ENCODE measurements around the gene TTC12.

- TF ChIP-seq, protein P1, sequence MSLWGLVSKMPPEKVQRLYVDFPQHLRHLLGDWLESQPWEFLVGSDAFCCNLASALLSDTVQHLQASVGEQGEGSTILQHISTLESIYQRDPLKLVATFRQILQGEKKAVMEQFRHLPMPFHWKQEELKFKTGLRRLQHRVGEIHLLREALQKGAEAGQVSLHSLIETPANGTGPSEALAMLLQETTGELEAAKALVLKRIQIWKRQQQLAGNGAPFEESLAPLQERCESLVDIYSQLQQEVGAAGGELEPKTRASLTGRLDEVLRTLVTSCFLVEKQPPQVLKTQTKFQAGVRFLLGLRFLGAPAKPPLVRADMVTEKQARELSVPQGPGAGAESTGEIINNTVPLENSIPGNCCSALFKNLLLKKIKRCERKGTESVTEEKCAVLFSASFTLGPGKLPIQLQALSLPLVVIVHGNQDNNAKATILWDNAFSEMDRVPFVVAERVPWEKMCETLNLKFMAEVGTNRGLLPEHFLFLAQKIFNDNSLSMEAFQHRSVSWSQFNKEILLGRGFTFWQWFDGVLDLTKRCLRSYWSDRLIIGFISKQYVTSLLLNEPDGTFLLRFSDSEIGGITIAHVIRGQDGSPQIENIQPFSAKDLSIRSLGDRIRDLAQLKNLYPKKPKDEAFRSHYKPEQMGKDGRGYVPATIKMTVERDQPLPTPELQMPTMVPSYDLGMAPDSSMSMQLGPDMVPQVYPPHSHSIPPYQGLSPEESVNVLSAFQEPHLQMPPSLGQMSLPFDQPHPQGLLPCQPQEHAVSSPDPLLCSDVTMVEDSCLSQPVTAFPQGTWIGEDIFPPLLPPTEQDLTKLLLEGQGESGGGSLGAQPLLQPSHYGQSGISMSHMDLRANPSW (CRISPR knock-in tag; IDR thresholded peaks at IDR 0.05), result no peak
- TF ChIP-seq CTCF (IDR thresholded peaks at IDR 0.05 in 2 of 3, conservative IDR thresholded peaks at IDR 0.05 in 1 of 3; ENCODE audit: insufficient read depth in 2 of 3, low read depth in 1 of 3, low read length in 3 of 3), result no peak
- no peak for TF ChIP-seq HBP1 (CRISPR knock-in tag; IDR thresholded peaks at IDR 0.05)
- TF ChIP-seq TFE3 (CRISPR knock-in tag; IDR thresholded peaks at IDR 0.05), result no peak
- TF ChIP-seq ZFP30 (CRISPR knock-in tag; IDR thresholded peaks at IDR 0.05; ENCODE audit: borderline replicate concordance), result no peak
- TF ChIP-seq TCF7L2 (IDR thresholded peaks at IDR 0.05; ENCODE audit: low read depth, low read length), result no peak
These were observed 17.1 kb downstream of the TTC12 start for GRCh38 chr11:113331441-113331840.
